ENCODE measurements around the gene PTCD1. TPM values are rescaled to one million over a fixed set of nuclear protein-coding genes. Genes with fewer than 3 reads are reported as not detected.

PTCD1 gene
- polyA plus RNA-seq, 3 donors, result 3.6 to 4.6 (median 4.1) TPM

DNA sequence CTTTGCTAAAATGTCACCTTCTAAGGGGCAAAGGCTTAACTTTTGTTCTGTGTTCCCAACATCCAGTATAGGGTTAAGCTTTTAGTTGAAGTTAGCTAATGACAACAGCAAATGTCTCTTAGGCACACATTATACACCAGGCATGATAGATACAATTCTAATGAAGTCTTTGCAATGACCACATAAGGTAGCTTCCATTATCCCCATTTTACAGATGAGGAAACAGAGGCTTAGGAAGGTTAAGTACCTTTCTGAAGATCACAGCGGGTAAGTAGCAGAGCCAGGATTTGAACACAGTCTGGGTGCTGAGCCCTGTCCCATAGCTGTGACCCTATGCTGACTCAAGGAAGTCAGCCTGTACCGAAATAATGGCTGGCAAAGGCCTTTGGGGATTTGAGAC, 28.0 kb downstream of the PTCD1 start:
- DNase-seq (ENCODE audit: low read depth in 3 of 3, low spot score in 2 of 3), result no peak

- no peak for DNase-seq (ENCODE audit: low read depth in 3 of 3, low spot score in 2 of 3)
Observed at GRCh38 chr7:99409806-99410205, 28.8 kb downstream of the PTCD1 start.

DNA sequence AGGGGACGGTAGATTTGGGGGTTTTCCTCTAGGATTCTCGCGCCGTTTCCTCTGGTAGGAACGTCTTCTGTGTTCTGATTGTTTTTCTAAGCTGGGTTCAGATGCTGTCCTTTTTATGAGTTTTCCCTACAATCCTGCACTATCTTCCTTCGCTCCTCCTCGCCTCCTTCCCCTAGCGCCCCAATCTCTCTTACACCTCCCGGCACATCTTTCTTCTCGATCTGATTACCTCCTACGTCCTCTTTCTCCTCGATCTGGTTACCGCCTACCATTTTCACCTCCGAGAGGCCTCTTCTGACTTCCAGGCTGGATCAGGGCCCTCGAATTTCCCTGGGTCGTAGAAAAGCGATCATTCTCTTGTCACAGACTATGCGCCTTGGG, 29.4 kb downstream of the PTCD1 start:
- no peak for DNase-seq (ENCODE audit: low read depth in 3 of 3, low spot score in 2 of 3)

DNA sequence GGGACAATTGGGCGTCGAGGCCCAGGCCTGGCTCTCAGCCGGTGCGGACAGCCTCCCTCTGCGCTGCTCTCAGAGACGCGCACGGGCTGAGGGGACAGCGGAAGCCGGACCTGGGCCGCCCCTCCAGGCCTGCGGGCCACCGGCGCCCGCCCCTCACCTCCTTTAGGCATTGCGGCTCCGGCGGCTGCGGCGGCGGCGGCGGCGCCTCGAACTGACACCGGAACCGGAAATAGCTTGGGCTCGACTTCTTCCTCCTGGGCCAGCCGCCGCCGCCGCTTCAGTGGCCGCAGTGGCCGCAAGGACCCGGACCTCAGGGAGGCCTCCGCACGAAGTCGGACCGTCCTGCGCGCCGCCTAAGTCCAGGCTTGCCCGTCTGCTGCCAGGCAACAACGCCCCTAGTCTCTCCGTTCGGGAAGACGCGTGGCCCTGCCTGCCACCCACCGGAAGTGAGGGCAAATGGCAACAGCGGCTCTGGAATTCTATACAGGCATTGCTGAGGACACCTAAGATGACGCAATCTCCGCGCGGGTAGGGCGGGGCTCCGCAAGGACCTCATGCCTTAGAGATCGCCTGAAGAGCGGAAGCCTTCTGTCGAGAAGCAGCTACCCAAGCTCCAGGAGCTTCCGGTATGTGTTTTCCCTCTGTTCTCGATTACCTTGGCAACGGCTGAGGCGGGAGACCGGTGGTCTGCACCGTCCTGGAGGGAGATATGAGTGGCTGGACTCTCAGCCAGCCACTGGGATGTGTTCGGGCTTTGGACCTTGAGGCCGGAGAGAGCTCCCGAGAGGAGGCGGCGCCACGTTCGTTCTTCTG, 30.0 kb downstream of the PTCD1 start, which contains the start of the genes BUD31 and PDAP1:
Gene BUD31 (plus strand): TSS at position 591 of the 813 bp plus-strand sequence. CDS start 2,124 bp downstream, outside the sequence.
Gene PDAP1 (minus strand): TSS at position 219 of the 813 bp plus-strand sequence. CDS start 49 bp downstream, at position 170.
- peak; percentile 87 to 97 (median 92) for DNase-seq (ENCODE audit: low read depth in 3 of 3, low spot score in 2 of 3)

DNA sequence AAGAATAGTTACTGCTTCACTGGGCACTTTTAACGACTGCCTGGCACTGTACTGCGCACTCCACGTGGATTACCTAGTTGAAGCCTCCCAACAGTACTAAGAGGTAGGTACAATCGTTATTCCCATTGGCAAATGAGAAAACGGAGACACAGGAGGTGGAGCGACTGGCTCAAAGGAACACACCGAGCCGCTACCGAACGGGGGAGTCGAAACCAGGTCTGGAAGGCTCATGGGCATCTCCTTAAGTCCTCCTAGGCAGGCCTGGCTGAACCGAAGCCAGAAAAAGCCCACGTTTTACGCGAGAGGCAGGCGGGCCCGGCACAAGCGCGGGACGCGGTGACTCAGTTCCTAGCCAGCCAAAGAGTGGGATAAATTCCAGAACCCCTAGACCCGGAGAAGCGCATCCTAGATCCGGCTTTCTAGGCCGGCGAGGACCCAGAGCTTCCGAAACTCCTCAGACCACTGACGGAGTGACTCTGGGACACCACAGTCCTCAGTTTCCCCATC, 30.7 kb downstream of the PTCD1 start:
- peak in 1 of 3 donors; percentile 7 for DNase-seq (ENCODE audit: low read depth in 3 of 3, low spot score in 2 of 3)

DNA sequence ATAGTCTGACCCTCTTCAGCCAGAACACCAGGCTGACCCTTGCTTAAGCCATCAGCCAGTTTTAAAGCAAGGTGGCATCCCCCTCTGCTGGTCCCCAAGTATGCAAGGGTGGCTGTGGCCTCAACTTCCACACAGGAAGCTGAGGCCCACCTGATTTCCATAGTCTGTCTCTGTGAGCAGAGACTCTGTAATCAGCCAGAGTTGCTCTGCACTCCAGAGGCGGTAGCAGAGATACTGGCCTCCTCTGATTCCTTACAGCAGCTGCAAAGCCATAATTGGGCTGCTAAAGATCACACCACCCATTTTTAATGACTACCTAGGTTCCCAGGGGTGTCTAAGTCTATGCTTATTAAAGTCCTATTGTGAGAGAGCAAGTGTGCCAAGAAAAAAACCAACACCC, 32.0 kb downstream of the PTCD1 start:
- DNase-seq (ENCODE audit: low read depth in 3 of 3, low spot score in 2 of 3), result no peak

DNA sequence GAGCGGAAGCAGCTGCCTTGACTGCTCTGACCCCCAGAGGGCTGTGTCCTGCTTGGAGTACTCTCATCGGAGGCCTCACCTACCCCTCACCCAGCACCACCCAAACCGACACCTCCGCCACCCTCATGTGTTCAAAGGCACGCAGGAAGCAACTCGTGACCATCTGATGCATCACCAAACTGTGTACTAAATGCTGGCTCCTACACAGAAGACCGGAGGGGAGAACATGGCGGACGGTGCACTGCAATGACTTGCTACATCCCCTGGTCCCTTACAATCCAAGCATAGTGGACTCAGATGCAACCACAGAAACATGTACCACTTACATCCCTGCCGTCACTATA, 33.6 kb downstream of the PTCD1 start:
- no peak for DNase-seq (ENCODE audit: low read depth in 3 of 3, low spot score in 2 of 3)

DNA sequence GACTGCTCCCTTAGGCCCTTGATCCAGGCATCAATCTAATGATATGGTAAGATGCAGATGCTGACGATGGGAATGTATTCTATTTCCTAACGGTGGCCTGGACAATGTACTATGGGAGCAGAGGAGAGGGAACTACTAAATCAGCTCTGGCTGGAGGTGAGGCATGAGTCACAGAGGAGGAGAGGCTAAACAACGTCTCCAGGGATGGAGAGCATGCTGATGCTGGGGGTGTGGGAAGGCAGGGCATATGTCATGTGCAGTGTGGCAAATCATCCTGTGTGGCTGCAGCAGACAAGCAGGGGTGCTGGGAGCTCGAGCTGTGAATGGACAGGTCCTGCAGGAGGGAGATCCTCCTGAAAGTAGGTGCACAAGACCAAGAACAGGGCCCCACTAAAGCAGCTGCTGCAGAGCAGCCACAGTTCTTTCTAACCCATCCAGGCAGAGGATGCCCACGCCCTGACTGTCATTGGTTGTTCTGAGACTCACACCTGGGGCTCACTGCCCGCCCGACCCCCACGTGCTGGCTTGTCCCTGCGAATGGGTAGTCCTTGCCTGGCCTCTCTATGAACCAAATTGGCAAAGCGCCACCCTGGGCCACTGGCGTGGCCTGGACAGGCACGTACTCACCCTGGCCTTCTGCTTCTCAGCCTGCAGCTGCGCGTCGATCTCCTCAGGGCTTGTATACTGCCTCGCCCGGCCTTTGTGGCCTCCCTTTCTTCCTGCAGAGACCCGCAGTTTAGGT, 34.2 kb downstream of the PTCD1 start:
- no peak for DNase-seq (ENCODE audit: low read depth in 3 of 3, low spot score in 2 of 3)

DNA sequence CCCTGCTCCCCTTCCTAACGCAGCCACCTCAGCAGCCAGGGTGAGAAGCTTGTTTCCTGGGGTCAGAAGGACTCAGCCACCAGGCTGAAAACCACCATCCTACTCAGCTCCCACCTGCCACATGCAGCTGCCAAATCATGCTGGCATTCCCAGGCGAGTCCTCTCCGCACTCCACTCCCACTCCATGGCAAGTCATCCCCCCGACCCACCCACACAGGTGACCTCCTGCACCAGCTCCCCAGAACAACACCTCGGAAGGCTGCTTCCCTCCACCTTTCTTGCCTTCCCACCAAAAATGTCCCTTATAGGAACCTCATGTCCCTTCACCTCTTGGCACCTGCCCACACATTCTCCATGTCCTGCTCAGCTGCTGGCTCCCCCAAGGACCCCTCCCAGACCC, 34.8 kb downstream of the PTCD1 start:
- DNase-seq (ENCODE audit: low read depth in 3 of 3, low spot score in 2 of 3), result no peak

DNA sequence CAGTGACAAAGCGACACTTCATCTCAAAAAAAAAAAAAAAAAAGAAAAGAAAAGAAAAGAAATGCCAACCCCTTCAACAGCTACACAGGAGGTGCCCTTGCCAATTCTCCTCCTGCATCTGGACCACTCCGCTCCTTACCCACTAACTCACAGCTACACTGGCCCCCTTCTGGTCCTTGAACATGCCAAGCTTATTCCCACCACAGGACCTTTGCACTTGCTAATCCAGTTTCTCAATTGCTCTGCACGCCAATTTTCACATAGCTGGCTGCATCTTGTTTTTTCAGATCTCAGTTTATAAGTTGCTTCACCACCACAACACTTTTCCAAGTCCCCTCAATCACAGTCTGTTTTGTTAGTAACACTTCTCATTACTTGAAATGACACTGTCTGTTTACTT, 35.7 kb downstream of the PTCD1 start:
- no peak for DNase-seq (ENCODE audit: low read depth in 3 of 3, low spot score in 2 of 3)

- DNase-seq (ENCODE audit: low read depth in 3 of 3, low spot score in 2 of 3), result no peak
Observed at GRCh38 chr7:99399597-99399996, 39.0 kb downstream of the PTCD1 start.

DNA sequence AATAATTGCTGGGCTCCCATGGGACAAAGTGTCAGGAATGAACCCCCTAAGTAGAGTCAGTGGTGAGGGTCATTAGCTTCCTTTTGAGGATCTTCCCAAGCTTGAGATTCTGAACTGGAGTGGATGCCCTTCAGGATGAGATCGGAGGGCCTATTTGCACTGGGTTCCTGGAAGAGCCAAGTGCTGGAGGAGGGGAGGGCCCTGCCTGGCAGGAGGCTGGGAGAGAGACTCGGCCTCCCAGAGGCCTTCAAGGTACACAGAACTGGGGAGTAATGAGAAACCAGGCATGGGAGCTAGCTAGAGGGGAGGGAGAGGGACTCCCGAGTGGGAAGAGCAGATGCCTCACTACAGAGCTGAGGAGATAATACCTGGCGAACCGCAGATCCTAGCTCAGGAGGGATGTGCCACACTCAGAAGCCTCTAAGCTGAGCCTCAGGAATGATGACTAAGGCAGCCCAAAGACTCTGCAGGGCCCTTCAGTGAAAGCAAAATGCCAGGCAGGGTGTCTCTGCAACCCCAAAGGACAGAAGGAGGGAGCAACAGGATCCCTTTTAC, 39.6 kb downstream of the PTCD1 start:
- no peak for DNase-seq (ENCODE audit: low read depth in 3 of 3, low spot score in 2 of 3)

DNA sequence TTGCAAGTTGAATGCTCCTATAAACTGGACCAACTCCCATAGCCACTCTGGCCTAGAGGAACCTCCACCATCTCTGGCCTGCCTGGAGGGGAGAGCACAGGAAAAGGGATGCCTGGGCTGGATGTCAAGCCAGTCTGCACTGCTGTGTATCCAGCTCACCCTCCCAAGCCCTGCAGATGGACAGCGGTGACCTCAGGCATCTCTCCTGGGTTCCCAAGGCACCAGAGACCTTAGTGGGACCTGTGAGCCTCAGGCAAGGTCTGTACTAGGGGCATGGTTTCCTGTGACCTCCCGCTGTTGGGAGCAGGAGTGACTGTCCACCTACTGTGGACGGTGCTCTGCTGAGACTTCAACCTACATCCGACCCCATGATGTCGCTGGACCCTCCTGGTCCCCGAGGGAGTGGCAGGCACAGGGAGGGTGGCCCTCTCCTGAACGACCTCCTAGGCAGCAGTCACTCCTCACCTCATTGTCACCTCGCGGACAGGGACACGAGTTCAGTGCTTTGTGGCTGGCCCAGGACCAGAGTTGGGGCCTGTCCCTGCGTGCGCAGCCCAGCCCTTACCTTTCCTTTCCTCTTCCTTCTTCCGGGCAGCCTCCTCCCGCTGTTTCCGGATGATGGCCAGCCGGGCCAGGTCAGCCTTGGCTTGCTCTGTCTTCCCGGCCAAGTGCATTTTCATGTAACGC, 41.2 kb downstream of the PTCD1 start:
- DNase-seq (ENCODE audit: low read depth in 3 of 3, low spot score in 2 of 3), result no peak

DNA sequence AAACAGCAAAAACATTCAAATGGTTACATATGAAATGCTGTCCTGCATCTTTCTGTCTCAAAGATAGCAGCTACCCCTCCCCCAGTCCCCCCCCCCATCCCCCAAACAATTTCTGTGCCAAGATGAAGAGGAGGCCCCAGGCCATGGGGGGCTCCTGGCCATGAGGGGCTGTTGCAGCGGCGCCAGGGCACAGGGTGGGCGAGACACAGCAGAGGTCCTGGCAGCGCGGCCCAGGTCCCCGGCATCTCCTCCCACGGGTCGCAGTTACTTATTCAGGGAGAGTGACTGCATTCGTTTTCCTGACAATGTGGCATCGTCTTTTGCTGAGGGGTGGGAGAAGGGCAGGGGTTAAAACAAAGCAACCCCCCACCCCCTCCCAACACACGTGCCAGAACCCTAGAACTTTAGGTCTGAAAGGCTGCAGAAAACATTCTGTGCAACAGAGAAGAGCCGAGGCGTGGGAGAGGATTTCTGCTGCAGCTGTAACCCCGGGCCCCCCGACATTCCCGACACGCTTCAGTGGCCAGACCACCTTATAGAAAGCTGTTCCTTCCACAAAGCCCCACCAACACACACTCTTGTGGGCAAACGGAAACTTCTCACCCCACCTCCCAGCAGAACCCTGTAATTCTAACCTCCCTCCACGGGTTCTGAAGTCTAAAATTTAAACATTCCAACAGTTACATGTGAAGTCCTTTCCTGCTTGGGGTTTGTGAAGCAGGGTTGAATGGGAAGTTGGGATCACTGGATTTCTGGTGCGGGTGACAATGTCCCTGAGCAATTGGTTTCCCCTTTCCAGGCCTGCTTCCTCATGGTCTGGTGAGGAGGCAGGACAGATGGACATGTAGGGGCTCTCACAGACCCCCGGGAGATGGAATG, 41.9 kb downstream of the PTCD1 start:
- no peak for DNase-seq (ENCODE audit: low read depth in 3 of 3, low spot score in 2 of 3)

DNA sequence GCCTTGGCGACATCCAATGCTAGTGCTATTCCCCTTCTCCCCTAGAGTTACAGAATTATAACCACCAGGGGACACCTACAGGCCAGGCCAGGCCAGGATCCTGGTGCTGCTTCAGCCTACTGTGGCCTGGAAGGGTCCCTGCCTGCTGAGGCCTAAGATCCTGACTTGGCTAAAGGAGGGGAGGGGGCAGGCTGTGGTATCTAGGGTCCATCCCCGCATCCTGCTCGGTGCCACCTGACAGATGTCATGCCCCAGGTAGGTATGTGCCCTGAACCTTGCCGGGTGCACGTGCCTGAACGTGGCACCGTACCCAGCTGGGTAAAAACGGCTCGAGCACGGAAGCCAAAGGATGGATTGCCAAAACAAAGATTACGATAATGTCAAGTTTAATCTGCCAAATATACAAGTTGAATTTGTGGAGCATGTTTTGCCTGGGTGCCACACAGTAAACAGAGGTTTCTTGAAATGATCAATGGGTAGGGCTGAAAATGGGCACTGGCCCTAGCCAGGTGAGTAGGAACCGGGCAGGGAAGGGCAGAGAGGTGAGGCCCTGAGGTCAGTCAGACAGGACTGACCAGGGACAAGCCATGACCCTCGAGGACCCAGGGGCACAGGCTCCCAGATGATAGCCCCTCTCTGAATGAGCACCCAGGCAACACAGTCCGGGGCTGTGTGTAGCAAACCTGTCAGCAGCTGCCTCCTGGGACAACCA, 42.8 kb downstream of the PTCD1 start:
- no peak for DNase-seq (ENCODE audit: low read depth in 3 of 3, low spot score in 2 of 3)

DNA sequence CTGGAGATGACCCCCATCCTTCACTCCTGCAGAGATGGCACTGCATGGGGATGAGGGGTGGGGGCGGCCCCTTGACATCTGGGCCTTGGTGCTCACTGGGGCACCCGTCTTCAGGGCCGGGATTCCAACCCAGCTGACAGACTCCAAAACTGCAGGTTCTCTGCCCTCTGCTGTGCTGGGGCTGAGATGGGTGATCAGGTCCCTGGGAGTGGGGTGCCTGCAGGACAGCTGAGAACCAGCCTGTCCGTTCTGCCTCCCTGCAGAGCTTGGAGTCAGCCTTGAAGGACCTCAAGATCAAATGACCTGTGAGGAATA, 44.5 kb downstream of the PTCD1 start:
- no peak for DNase-seq (ENCODE audit: low read depth in 3 of 3, low spot score in 2 of 3)

DNA sequence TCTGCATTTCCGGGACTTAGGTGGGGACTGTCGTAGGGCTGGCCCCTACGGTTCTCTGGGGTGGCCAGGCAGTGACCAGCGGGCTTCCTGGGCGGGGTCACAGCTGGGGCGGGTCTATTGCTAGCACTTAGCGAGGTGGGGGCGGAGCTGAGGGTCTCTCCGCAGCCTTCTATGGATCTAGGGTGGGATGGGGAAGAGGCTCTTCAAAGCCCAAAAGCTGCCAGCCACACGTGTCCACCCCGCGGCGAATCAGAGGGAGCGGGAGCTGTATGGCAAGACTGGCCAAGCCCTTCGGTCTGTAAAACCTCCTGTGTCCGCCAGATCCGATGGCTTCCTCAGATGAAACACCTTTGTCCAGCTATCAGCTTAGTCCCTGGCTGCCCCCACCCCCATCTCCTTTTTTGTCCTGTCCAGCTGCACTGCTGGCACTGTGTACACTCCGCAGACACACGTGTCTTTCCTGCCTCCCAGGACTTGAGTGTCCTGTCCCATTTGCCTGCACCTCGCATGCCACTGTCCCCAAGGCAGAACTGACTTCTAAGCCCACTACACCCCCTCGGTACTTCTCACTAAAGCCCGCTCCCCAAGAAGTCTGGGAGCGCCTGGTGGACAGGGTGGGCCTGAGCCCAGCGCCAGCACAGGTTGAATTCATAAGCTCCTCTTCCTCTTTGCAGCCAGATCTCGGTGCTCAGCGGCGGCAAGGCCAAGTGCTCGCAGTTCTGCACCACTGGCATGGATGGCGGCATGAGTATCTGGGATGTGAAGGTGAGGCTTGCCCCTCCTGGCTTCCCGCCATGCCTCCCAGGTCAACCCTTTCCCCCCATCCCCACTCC, 45.0 kb downstream of the PTCD1 start:
- no peak for DNase-seq (ENCODE audit: low read depth in 3 of 3, low spot score in 2 of 3)

GRCh38 chr7:99392659-99393354, 45.8 kb downstream of the PTCD1 start:
- no peak for DNase-seq (ENCODE audit: low read depth in 3 of 3, low spot score in 2 of 3)
